Right atrium auricular region (tissue), 2 donors: Measurements from ENCODE around the gene CADPS2. TPM values are rescaled to one million over a fixed set of nuclear protein-coding genes. Genes with fewer than 3 reads are reported as not detected.
A peak's percentile ranks its signal among the peaks of the same experiment; 100 is the strongest.

Source experiments
- DNase-seq: peaks from one replicate; pipeline ENCODE4 v3.0.0-alpha.2; 2019; ENCODE audit warnings: low spot score
- H3K27ac ChIP-seq, 2 donors: fragments of 200-600 bp; sonication (generic); 1 replicate in 1 of 2; 2 replicates in 1 of 2; pipeline ENCODE4 v1.5.1; 2016 to 2019
- H3K27me3 ChIP-seq, 2 donors: fragments of 200-600 bp; sonication (generic); one replicate each; pipeline versions ENCODE4 v1.5.1 to v1.6.0; 2017 to 2019
- H3K36me3 ChIP-seq: fragments of 200-600 bp; sonication (generic); one replicate; pipeline ENCODE4 v1.5.1; 2016
- H3K4me1 ChIP-seq, 2 donors: fragments of 200-600 bp; sonication (generic); one replicate each; pipeline versions ENCODE4 v1.5.1 to v1.6.0; 2017 to 2019
- H3K4me3 ChIP-seq, 2 donors: fragments of 200-600 bp; sonication (generic); 1 replicate in 1 of 2; 2 replicates in 1 of 2; pipeline ENCODE4 v1.5.1; 2017 to 2019; ENCODE audit warnings: mild to moderate bottlenecking in 1 of 2, moderate library complexity in 1 of 2
- H3K9me3 ChIP-seq, 2 donors: fragments of 200-600 bp; sonication (generic); one replicate each; pipeline ENCODE4 v1.5.1; 2019
- CTCF ChIP-seq, 2 donors: fragments of 200-600 bp; sonication (generic); IDR thresholded peaks; one replicate each; pipeline ENCODE4 v1.5.1; 2019; ENCODE audit warnings: antibody characterized with exemption in 2 of 2
- total RNA-seq, 2 donors: library from RNA; depleted of rRNA; stranded (reverse); fragments of >200 nt; gene quantifications; one replicate each; pipeline ENCODE4 v1.1.0, GENCODE V29; 2016

The CADPS2 gene
- total RNA-seq, 2 donors from 2014 or later, result 11.8 to 19.9 TPM

DNA sequence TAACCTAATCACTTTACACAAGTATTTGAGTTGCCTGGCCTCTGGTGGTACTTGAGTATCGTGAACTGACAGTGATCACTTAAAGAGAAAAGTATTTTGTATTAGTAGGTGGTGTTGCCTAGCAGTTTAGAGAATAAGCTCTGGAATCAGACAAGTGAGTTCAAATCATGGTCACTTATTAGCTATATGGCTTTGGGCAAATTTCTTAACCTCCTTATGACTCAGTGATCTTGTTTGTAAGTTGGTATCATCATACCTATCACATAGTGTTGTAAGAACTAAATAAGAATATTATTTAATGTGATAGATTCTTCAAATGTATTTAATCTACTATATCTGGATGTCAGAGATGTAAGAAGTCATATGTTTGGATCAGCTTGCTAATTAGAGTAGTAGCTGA, 351.2 kb downstream of the CADPS2 start:
- no peaks in the 10 kb centered on the region for H3K4me1 ChIP-seq
- H3K27ac ChIP-seq, result no peak overlapping the region
- no peak overlapping the region for H3K4me3 ChIP-seq
- no peaks in the 10 kb centered on the region for H3K9me3 ChIP-seq
- DNase-seq, result no peak
- H3K27me3 ChIP-seq, result no peaks in the 10 kb centered on the region
- TF ChIP-seq CTCF (IDR thresholded peaks at IDR 0.05), result no peak
- H3K36me3 ChIP-seq, result no peaks in the 10 kb centered on the region

DNA sequence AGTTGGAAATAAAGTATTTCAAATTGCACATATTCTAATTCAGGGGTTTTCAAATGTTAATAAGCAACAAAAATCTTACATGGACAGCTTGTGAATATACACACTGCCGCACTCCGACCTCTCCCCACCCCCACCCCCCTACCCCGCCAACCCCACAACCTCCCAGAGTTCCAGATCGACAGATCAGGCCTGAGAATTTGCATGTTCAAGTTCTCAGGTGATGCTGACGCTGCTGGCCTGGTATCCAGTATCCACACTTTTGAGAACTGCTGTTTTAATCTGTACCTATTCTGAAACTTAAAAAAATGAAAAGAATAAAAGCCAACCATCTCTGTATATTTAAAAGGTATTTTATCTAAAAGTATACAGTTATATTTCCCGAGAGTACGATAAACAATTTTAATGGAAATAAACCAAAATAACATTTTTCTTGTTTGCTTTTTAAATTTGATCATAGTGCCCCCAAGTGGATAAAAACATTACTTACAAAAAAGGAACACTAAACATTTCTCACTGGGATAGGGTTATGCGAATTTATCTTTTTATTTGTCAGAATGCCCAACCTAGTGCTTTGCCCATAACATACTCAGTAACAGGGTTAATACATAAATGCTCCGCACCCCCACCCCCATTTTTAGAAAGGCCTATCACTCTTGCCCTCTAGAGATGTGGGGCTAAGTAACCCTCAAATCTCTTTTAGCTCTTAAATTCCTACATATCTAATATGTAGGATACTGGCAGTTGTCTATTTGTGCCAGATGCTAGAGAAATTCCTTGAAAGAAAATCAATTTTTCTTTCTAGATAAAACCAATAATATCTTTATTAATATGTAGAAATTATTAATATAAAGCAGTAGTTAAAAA, 353.6 kb downstream of the CADPS2 start:
- no peak for DNase-seq
- TF ChIP-seq CTCF (IDR thresholded peaks at IDR 0.05), result peak in 1 of 2 donors; percentile 41
- Histone ChIP-seq H3K9me3 (no peaks in the 10 kb centered on the region), H3K36me3 (no peaks in the 10 kb centered on the region), H3K4me3 (no peak overlapping the region), H3K27me3 (no peaks in the 10 kb centered on the region), H3K4me1 (no peaks in the 10 kb centered on the region), H3K27ac (no peak overlapping the region)

- Histone ChIP-seq H3K36me3 (no peaks in the 10 kb centered on the region), H3K27ac (no peak overlapping the region), H3K4me3 (no peak overlapping the region), H3K4me1 (no peaks in the 10 kb centered on the region), H3K27me3 (no peaks in the 10 kb centered on the region), H3K9me3 (no peaks in the 10 kb centered on the region)
- DNase-seq, result no peak
- peak; percentile 52 to 70 for TF ChIP-seq CTCF (IDR thresholded peaks at IDR 0.05)
Measured at GRCh38 chr7:122528879-122529481, 357.3 kb downstream of the CADPS2 start.

- H3K27ac ChIP-seq, result no peak overlapping the region
- DNase-seq, result no peak
- no peak for TF ChIP-seq CTCF (IDR thresholded peaks at IDR 0.05)
- H3K36me3 ChIP-seq, result no peaks in the 10 kb centered on the region
- H3K27me3 ChIP-seq, result no peaks in the 10 kb centered on the region
- no peak overlapping the region for H3K4me3 ChIP-seq
- H3K9me3 ChIP-seq, result no peaks in the 10 kb centered on the region
- H3K4me1 ChIP-seq, result no peaks in the 10 kb centered on the region
Measured at GRCh38 chr7:122525355-122525754, 360.9 kb downstream of the CADPS2 start.

DNA sequence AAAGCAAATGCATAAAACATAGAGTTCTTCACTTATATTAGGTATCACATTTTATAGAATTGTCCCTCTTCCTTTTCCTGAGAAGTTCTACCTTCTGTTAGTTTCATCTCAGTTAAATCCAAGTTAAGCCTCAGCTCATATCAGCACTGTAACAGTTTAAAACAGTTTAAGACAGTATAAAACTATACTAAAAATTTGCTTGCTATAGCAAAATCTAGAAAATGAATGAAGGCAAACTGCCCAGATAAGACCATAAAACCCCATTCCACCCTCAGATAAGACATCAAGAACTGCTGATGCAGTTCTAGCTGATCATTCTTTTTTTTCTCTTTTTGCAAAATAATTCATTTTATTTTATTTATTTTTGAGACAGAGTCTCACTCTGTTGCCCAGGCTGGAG, 364.5 kb downstream of the CADPS2 start:
- Histone ChIP-seq H3K36me3 (no peaks in the 10 kb centered on the region), H3K4me3 (no peak overlapping the region), H3K9me3 (no peaks in the 10 kb centered on the region), H3K4me1 (no peaks in the 10 kb centered on the region), H3K27me3 (no peaks in the 10 kb centered on the region), H3K27ac (no peak overlapping the region)
- DNase-seq, result no peak
- no peak for TF ChIP-seq CTCF (IDR thresholded peaks at IDR 0.05)
